T-cell (primary cell): ENCODE measurements around the gene ST7. TPM values are rescaled to one million over a fixed set of nuclear protein-coding genes. Genes with fewer than 3 reads are reported as not detected.
"Not testable (repeated sequence)": the region's sequence is repeated elsewhere in the genome, so short reads cannot be mapped to it uniquely, and the experiment has no call there.

ENCODE experiments used
- ATAC-seq, 4 experiments: fragments of 200-7000 bp in 3 of 4; fragments of 150-1000 bp in 1 of 4; cut with Tn5 transposase; replicated peaks in 1 of 4; 1 replicate in 3 of 4; 2 replicates in 1 of 4; pipeline ENCODE4 v1.10.0; 2021; ENCODE audit warnings: moderate library complexity in 3 of 4, mild to moderate bottlenecking in 2 of 4, moderate number of reproducible peaks in 1 of 4
- CTCF ChIA-PET, 2 donors: fragments of 300-600 bp; sonication (Branson Sonifier 250); formaldehyde crosslinking; loops; one replicate each; lab custom pipeline; 2022; ENCODE audit warnings: antibody characterized with exemption in 2 of 2; lab: Charles Lee
- POLR2A ChIA-PET, 2 donors: fragments of 300-600 bp; sonication (Branson Sonifier 250); formaldehyde crosslinking; loops; one replicate each; lab custom pipeline; 2022; ENCODE audit warnings: antibody characterized with exemption in 2 of 2; lab: Charles Lee
- DNase-seq, 35 experiments: peaks; one replicate each; pipeline versions ENCODE4 v3.0.0 to v3.0.0-alpha.2; 2013 to 2023
- H3K27ac ChIP-seq: one replicate; pipeline ENCODE4 v1.5.1; 2013; ENCODE audit warnings: low read length
- H3K27me3 ChIP-seq, 2 experiments: replicated peaks in 1 of 2; 1 replicate in 1 of 2; 2 replicates in 1 of 2; pipeline versions ENCODE4 v1.6.1 to v1.7.0; 2013; ENCODE audit warnings: low read length in 1 of 2, mixed read lengths in 1 of 2; ENCODE audit not compliant: control insufficient read depth in 2 of 2, insufficient read depth in 2 of 2; ENCODE audit errors: extremely low read depth in 1 of 2
- H3K36me3 ChIP-seq, 2 donors: 1 replicate in 1 of 2; 2 replicates in 1 of 2; pipeline versions ENCODE4 v1.6.1 to v1.7.0; 2013; ENCODE audit warnings: low read length in 1 of 2; ENCODE audit not compliant: control insufficient read depth in 2 of 2, insufficient read depth in 1 of 2; ENCODE audit errors: extremely low read depth in 1 of 2
- H3K4me1 ChIP-seq, 2 experiments: 1 replicate in 1 of 2; 2 replicates in 1 of 2; pipeline versions ENCODE4 v1.6.1 to v1.7.0; 2013; ENCODE audit warnings: low read length in 2 of 2, mixed read lengths in 1 of 2; ENCODE audit not compliant: insufficient read depth in 2 of 2, control insufficient read depth in 1 of 2; ENCODE audit errors: extremely low read depth in 1 of 2
- H3K4me3 ChIP-seq, 2 donors: 1 replicate in 1 of 2; 2 replicates in 1 of 2; pipeline versions ENCODE4 v1.5.1 to v1.7.0; 2013; ENCODE audit warnings: mild to moderate bottlenecking in 2 of 2, low read length in 1 of 2, moderate library complexity in 1 of 2; ENCODE audit not compliant: control insufficient read depth in 1 of 2; ENCODE audit errors: extremely low read depth in 1 of 2
- H3K9me3 ChIP-seq: 2 replicates; pipeline ENCODE4 v1.7.0; 2013
- H3K27ac Mint-ChIP-seq, 2 donors: one replicate each; pipeline ENCODE4 v1.8.0; 2020 to 2021; ENCODE audit warnings: mild to moderate bottlenecking in 2 of 2, mixed read lengths in 2 of 2
- H3K27me3 Mint-ChIP-seq, 2 donors: one replicate each; pipeline ENCODE4 v1.8.0; 2021 to 2022; ENCODE audit warnings: mixed read lengths in 2 of 2
- H3K36me3 Mint-ChIP-seq: one replicate; pipeline ENCODE4 v1.8.0; 2021; ENCODE audit warnings: mixed read lengths
- H3K4me1 Mint-ChIP-seq, 3 donors: one replicate each; pipeline ENCODE4 v1.8.0; 2020 to 2022; ENCODE audit warnings: mixed read lengths in 3 of 3, mild to moderate bottlenecking in 1 of 3
- H3K4me3 Mint-ChIP-seq, 3 donors: one replicate each; pipeline ENCODE4 v1.8.0; 2020 to 2022; ENCODE audit warnings: mild to moderate bottlenecking in 3 of 3, mixed read lengths in 3 of 3, moderate library complexity in 3 of 3
- H3K9me3 Mint-ChIP-seq, 3 donors: one replicate each; pipeline ENCODE4 v1.8.0; 2020 to 2022; ENCODE audit warnings: mixed read lengths in 3 of 3
- WGBS: methylation state at CpG from one replicate; pipeline ENCODE4 v1.1.5; 2013; ENCODE audit warnings: missing lambda C conversion rate; ENCODE audit not compliant: insufficient coverage; 5-methylcytosine and 5-hydroxymethylcytosine counted together
- total RNA-seq, 35 experiments: library from RNA in 6 of 35; stranded (reverse) in 6 of 35; fragments of 120-200 nt in 1 of 35; gene quantifications; one replicate each; pipeline versions ENCODE4 v1.2.1 to v1.2.4 and lab custom pipeline; 2013 to 2026

ST7 gene
- total RNA-seq, 5 donors from 2014 or later (not counting 1 experiment from before 2014, with no cell fraction given) = 3.3 to 6.1 (median 4.4) TPM

DNA sequence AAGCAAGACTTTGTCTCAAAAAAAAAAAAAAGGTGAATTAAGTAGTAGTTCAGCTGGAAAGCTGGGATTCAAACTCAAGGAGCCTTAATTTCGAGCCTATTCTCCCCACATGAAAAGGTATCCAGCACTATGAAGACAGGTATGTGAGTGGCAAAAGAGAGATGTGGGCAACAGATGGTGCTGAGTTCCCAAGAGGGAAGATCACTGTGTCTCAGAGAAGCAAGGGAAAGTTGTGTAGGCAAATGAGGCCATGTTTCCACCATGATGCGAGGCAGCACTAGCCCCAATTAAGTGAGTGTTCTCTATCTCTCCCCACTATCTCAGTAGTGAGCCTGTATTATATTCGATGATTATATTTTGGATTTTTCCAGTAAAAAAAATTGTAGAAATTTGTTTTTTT lies 19.8 kb upstream of the ST7 start:
- no peak overlapping the region for H3K4me3 ChIP-seq
- peaks cover 0 to 7% of the 10 kb centered on the region in 2 experiments for H3K27me3 ChIP-seq
- 80% methylated on average over 1 of the region's 3 CpGs for WGBS
- ChIA-PET CTCF (interaction anchor here (0.7 to 6.1 kb wide), 12 partner anchors 22 to 738 kb away, joined by 3 to 84 read pairs (median 4); no protein-coding TSS in a partner anchor), POLR2A (interaction anchor here in 1 of 2 donors (0.7 kb wide), 1 partner anchor 194 kb away, joined by 5 read pairs; no protein-coding TSS in a partner anchor)
- ATAC-seq (no peak), DNase-seq (no peak)
- Mint-ChIP-seq H3K27me3 (peaks cover 15 to 20% of the 10 kb centered on the region in 2 donors), H3K4me1 (peaks cover 3 to 11% (median 7%) of the 10 kb centered on the region in 3 donors), H3K9me3 (no peaks in the 10 kb centered on the region), H3K4me3 (no peak overlapping the region), H3K36me3 (no peaks in the 10 kb centered on the region), H3K27ac (no peak overlapping the region)
- H3K27ac ChIP-seq = no peak overlapping the region
- H3K36me3 ChIP-seq = no peaks in the 10 kb centered on the region
- no peaks in the 10 kb centered on the region for H3K9me3 ChIP-seq
- H3K4me1 ChIP-seq = peaks cover 0 to 4% of the 10 kb centered on the region in 2 experiments

DNA sequence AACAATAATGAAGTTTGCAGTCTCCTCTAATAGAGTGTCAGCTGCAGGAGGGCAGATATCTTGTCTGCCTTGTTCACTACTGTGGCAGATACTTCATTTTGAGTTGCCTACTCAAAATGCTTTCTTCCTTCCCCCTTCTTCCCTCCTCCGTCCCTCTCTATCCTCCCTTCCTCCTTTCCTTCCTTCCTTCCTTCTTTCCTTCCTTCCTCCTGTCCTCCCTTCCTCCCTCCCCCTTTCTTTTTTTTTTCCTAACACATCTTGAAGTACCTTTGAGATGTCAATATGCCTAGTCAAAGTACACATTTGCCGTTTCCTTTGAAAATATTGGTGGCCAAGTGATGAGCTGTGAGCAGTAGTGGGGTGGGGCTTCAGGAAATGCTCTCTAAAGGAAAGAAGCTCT lies 18.7 kb upstream of the ST7 start:
- H3K36me3 Mint-ChIP-seq = no peaks in the 10 kb centered on the region
- DNase-seq (no peak), ATAC-seq (no peak)
- H3K4me3 Mint-ChIP-seq = no peak overlapping the region
- POLR2A ChIA-PET = no interaction called here
- Histone ChIP-seq H3K9me3 (no peaks in the 10 kb centered on the region), H3K4me1 (peaks cover 0 to 4% of the 10 kb centered on the region in 2 experiments), H3K4me3 (no peak overlapping the region), H3K27me3 (peaks cover 0 to 7% of the 10 kb centered on the region in 2 experiments), H3K27ac (no peak overlapping the region), H3K36me3 (no peaks in the 10 kb centered on the region)
- H3K4me1 Mint-ChIP-seq = peaks cover 3 to 11% (median 7%) of the 10 kb centered on the region in 3 donors
- CTCF ChIA-PET = interaction anchor here (0.7 kb wide), 4 partner anchors 16 to 319 kb away, joined by 3 to 7 read pairs (median 4); no protein-coding TSS in a partner anchor
- 83% methylated on average over 1 of the region's 2 CpGs for WGBS
- no peaks in the 10 kb centered on the region for H3K9me3 Mint-ChIP-seq
- no peak overlapping the region for H3K27ac Mint-ChIP-seq
- H3K27me3 Mint-ChIP-seq = peaks cover 15 to 20% of the 10 kb centered on the region in 2 donors

DNA sequence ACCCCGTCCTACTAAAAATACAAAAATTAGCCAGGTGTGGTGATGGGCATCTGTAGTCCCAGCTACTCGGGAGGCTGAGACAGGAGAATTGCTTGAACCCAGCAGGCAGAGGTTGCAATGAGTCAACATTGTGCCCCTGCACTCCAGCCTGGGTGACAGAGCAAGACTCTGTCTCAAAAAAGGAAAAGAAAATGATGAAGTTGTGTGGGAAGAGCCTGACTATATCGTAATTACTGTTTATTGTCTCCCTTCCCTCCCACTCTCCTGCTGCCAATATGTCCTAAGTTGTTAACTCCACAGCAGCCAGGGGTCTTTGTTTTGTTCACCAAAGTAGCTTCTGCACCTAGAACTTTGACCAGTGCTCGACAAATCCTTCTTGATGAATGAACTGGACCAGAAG lies 16.5 kb upstream of the ST7 start:
- POLR2A ChIA-PET, H3K27ac ChIP-seq, H3K4me1 ChIP-seq, ATAC-seq, H3K36me3 Mint-ChIP-seq, DNase-seq, H3K9me3 Mint-ChIP-seq, H3K4me1 Mint-ChIP-seq, H3K27ac Mint-ChIP-seq, H3K4me3 Mint-ChIP-seq, H3K36me3 ChIP-seq, H3K9me3 ChIP-seq, H3K27me3 ChIP-seq, H3K4me3 ChIP-seq, CTCF ChIA-PET: not testable (repeated sequence)
- H3K27me3 Mint-ChIP-seq = peaks cover 15 to 19% of the 10 kb centered on the region in 2 donors
- 43% methylated on average over 1 of the region's 4 CpGs for WGBS

DNA sequence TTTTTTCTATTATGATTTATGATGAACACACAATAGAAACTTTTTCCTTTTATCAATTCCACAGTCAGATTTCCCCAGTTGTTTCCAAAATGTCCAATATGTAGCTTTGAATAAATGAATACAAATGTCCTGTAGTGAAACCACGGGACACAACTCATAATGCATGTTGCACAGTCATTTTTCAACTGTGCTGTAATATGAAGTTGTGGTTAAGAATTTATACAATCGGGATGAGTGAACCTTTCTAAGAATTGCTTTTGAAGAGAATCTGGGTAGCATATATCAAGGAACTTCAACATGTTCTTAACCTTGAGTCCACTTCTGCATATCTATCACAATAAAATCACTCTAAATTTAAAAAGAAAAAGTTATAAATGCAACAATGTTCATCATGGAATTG lies 14.6 kb upstream of the ST7 start:
- Histone ChIP-seq H3K27ac (no peak overlapping the region), H3K27me3 (peaks cover 0 to 3% of the 10 kb centered on the region in 2 experiments), H3K4me1 (no peaks in the 10 kb centered on the region), H3K36me3 (no peaks in the 10 kb centered on the region), H3K9me3 (no peaks in the 10 kb centered on the region), H3K4me3 (no peak overlapping the region)
- Mint-ChIP-seq H3K4me1 (no peaks in the 10 kb centered on the region), H3K27me3 (peaks cover 15 to 19% of the 10 kb centered on the region in 2 donors), H3K4me3 (no peak overlapping the region), H3K27ac (no peak overlapping the region), H3K36me3 (no peaks in the 10 kb centered on the region), H3K9me3 (no peaks in the 10 kb centered on the region)
- WGBS = no CpG with 5 or more reads among the region's 2 CpGs
- DNase-seq (no peak), ATAC-seq (no peak)
- ChIA-PET CTCF (no interaction called here), POLR2A (interaction anchor here in 1 of 2 donors (0.8 kb wide), 1 partner anchor 32 kb away, joined by 5 read pairs; no protein-coding TSS in a partner anchor)

DNA sequence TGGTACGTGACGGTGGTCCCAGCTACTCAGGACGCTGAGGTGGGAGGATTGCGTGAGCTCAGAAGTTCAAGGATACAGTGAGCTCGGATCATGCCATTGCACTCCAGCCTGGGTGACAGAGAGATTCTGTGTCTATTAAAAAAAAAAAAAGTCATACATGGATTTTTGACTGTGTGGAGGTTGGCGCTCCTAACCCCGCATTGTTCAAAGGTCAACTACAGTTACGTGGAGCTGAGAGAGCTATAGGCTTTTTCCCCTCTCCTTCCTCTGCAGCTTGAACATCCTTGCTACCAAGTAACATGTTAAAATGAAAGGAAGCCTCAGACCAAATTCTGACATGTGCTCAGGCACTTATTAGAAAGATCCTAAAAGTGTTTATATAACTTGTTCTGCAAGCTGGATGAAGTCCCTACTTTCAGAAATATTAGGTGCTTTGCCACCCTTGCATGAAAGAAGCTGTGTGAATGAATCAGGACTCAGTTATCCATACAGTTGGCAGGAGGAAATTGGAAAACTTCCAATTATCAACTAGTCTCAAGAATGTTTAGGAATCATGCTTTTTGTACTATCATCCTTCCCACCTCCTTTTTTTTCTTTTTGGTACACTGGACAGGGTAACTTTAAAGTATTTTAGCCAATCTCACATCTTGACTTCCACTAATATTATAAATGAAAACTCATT lies 12.5 kb upstream of the ST7 start:
- H3K9me3 Mint-ChIP-seq = no peaks in the 10 kb centered on the region
- H3K4me1 ChIP-seq = no peaks in the 10 kb centered on the region
- no peak for DNase-seq
- H3K4me3 Mint-ChIP-seq = no peak overlapping the region
- no peaks in the 10 kb centered on the region for H3K9me3 ChIP-seq
- WGBS = 93% methylated on average over 4 of the region's 8 CpGs
- H3K27ac Mint-ChIP-seq = no peak overlapping the region
- no peaks in the 10 kb centered on the region for H3K27me3 ChIP-seq
- no peak for ATAC-seq
- no peaks in the 10 kb centered on the region for H3K36me3 ChIP-seq
- H3K27me3 Mint-ChIP-seq = peaks cover 7 to 16% of the 10 kb centered on the region in 2 donors
- no peak overlapping the region for H3K27ac ChIP-seq
- H3K4me3 ChIP-seq = no peak overlapping the region
- no peaks in the 10 kb centered on the region for H3K36me3 Mint-ChIP-seq
- H3K4me1 Mint-ChIP-seq = no peaks in the 10 kb centered on the region
- ChIA-PET CTCF (interaction anchor here (0.6 to 0.7 kb wide), 3 partner anchors 43 to 185 kb away, joined by 3 to 5 read pairs (median 3); no protein-coding TSS in a partner anchor), POLR2A (no interaction called here)

DNA sequence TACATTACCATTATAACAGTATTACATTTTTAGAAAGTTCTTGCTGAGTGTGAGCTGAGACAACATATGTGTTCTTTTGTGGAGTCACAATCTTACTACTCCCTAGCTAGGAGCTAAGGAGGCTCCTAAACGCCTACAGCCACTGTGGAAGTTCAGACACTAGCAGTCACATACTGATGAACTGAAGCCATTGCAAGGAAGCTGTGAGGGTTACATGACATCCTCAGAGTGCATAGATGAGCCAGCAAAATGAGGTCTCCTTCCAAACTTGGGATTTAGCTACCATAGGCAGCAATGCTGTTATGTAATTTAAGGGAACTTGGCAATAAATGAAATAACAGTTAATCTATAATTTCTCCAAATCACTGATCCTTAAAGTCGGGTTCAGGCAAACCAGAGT lies 10.8 kb upstream of the ST7 start:
- Mint-ChIP-seq H3K27me3 (peaks cover 0 to 5% of the 10 kb centered on the region in 2 donors), H3K27ac (no peak overlapping the region), H3K4me3 (no peak overlapping the region), H3K36me3 (no peaks in the 10 kb centered on the region), H3K4me1 (no peaks in the 10 kb centered on the region), H3K9me3 (no peaks in the 10 kb centered on the region)
- CTCF ChIA-PET = interaction anchor here (0.5 to 1.4 kb wide), 2 partner anchors 67 to 183 kb away, joined by 4 to 6 read pairs; no protein-coding TSS in a partner anchor
- Histone ChIP-seq H3K36me3 (no peaks in the 10 kb centered on the region), H3K27ac (no peak overlapping the region), H3K4me1 (no peaks in the 10 kb centered on the region), H3K4me3 (no peak overlapping the region), H3K27me3 (peaks cover 0 to 2% of the 10 kb centered on the region in 2 experiments), H3K9me3 (no peaks in the 10 kb centered on the region)
- DNase-seq (no peak), ATAC-seq (no peak)
- POLR2A ChIA-PET = no interaction called here
- no CpG with 5 or more reads among the region's 2 CpGs for WGBS
